SK-N-MC (cell line): ENCODE data around the gene ELFN2.
"Not testable (repeated sequence)": the region's sequence is repeated elsewhere in the genome, so short reads cannot be mapped to it uniquely, and the experiment has no call there.

Source experiments
- DNase-seq: peaks from one replicate; pipeline ENCODE4 v3.0.0-alpha.2; 2011; ENCODE audit warnings: low read depth, low spot score
- H3K27ac ChIP-seq: fragments of 200-600 bp; sonication (generic); 2 replicates; pipeline ENCODE4 v1.5.1; 2016; ENCODE audit warnings: mixed run types
- H3K36me3 ChIP-seq: fragments of 200-600 bp; sonication (generic); 2 replicates; pipeline ENCODE4 v1.6.1; 2017; ENCODE audit warnings: antibody characterized with exemption, low read length, mixed read lengths; ENCODE audit not compliant: insufficient read depth
- H3K4me3 ChIP-seq: fragments of 200-600 bp; sonication (generic); 2 replicates; pipeline ENCODE4 v1.5.1; 2016
- H3K9ac ChIP-seq: fragments of 200-600 bp; sonication (generic); 2 replicates; pipeline ENCODE4 v1.8.0; 2017; ENCODE audit warnings: mixed run types, mixed read lengths; ENCODE audit not compliant: insufficient read length
- H3K9me3 ChIP-seq: fragments of 200-600 bp; sonication (generic); 2 replicates; pipeline ENCODE4 v1.6.1; 2017; ENCODE audit warnings: low read depth, mild to moderate bottlenecking, antibody characterized with exemption, low read length, moderate library complexity, mixed read lengths
- EZH2 ChIP-seq: fragments of 200-600 bp; sonication (generic); IDR thresholded peaks from one replicate; pipeline ENCODE4 v1.6.1; 2017; ENCODE audit warnings: antibody characterized with exemption
- FOXP2 ChIP-seq: optimal IDR thresholded peaks from 2 replicates; pipeline ENCODE3; 2011; ENCODE audit warnings: mild to moderate bottlenecking, moderate library complexity; ENCODE audit not compliant: insufficient read depth; ENCODE audit errors: extremely low read length, control extremely low read depth
- POLR2AphosphoS5 ChIP-seq: IDR thresholded peaks from 2 replicates; pipeline ENCODE4 v1.6.1; 2012; ENCODE audit warnings: mild to moderate bottlenecking, low read depth, low read length, borderline replicate concordance

Gene ELFN2

DNA sequence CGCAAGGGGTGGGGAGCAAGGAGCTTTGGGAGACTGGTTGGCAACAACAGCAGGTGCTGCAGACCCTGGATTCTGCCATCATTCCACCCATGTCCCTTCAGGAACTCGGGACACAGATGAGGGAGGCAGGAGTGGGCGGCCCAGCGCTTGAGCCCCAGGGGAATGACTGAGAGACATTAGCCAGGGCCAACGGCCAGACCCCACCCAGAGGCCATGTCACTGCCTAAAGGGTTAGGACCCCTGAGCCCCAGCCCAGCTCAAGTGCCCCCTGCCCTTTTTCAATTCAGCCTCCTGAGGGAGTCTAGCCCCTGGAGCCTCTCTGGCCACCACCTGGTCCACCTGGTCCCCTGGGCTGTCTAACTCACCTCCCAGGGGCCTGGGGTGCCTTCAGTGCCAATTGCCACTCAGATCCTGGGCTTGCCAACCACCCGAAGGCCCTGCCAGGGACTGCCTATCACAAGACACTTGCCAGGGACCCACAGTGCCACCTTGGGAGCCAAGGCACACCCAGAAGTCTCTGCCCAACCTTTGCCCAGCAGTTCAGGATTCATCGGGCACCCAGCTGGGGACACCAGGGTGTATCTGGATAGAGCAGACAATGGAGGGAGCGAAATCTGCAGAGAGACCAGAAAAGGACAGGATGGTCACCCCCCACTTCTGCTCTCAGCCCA is 42.3 kb upstream of the ELFN2 start:
- TF ChIP-seq EZH2 (no peak), POLR2AphosphoS5 (no peak), FOXP2 (no peak)
- H3K9ac ChIP-seq, result no peak overlapping the region
- H3K4me3 ChIP-seq, result no peak overlapping the region
- no peak for DNase-seq
- no peaks in the 10 kb centered on the region for H3K9me3 ChIP-seq
- H3K36me3 ChIP-seq, result no peaks in the 10 kb centered on the region
- H3K27ac ChIP-seq, result no peak overlapping the region

DNA sequence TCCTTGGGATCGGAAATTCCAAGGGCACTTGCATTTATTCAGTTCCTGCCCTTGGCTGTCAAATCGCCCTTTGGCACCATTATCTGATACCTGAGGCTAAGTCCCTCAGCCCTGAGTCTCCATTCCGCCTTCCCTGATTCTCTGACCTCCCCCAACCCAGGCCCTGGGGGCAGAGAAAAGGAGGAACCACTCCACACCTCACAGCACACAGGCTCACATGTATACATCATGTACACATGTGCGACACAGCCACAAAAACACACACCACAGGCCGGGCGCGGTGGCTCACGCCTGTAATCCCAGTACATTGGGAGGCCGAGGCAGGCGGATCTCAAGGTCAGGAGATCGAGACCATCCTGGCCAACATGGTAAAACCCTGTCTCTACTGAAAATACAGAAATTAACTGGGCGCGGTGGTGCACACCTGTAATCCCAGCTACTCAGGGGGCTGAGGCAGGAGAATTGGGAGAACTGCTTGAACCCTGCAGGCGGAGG is 41.0 kb upstream of the ELFN2 start:
- H3K9ac ChIP-seq, H3K27ac ChIP-seq, H3K36me3 ChIP-seq, H3K4me3 ChIP-seq, H3K9me3 ChIP-seq, DNase-seq: not testable (repeated sequence)

DNA sequence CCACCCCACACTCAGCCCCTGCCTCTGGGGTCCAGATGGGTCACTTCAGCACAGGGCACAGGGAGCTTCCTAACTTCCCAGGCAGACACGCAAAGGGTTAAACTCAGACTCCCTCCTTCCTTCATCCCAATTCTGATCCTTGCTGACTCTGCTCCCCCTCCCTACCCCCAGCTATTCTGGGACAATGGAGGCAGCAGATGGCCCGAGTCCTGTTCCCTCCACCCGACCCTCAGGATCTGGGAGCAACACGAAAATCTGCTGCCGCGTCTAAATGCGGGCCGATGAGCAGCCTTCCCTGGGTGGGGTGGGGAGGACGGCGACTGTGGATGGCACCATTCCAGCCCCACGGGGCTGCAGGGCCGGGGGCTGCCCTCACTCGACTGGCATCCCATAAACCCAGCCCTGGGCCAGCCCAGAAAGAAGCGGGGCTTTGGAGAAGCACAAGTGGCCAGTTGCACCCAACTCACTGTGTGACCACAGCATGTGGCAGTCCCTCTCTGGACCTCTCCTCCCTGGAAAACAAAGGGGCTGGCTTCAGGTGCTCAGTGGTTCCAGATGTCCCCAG is 40.2 kb upstream of the ELFN2 start:
- no peaks in the 10 kb centered on the region for H3K36me3 ChIP-seq
- TF ChIP-seq FOXP2 (no peak), EZH2 (no peak), POLR2AphosphoS5 (no peak)
- DNase-seq, result no peak
- no peak overlapping the region for H3K27ac ChIP-seq
- no peak overlapping the region for H3K9ac ChIP-seq
- no peak overlapping the region for H3K4me3 ChIP-seq
- no peaks in the 10 kb centered on the region for H3K9me3 ChIP-seq

GRCh38 chr22:37464181-37464580 is 36.9 kb upstream of the ELFN2 start:
- no peaks in the 10 kb centered on the region for H3K36me3 ChIP-seq
- DNase-seq, result no peak
- H3K9ac ChIP-seq, result no peak overlapping the region
- no peak overlapping the region for H3K27ac ChIP-seq
- H3K9me3 ChIP-seq, result no peaks in the 10 kb centered on the region
- H3K4me3 ChIP-seq, result no peak overlapping the region
- TF ChIP-seq EZH2 (no peak), FOXP2 (no peak), POLR2AphosphoS5 (no peak)

DNA sequence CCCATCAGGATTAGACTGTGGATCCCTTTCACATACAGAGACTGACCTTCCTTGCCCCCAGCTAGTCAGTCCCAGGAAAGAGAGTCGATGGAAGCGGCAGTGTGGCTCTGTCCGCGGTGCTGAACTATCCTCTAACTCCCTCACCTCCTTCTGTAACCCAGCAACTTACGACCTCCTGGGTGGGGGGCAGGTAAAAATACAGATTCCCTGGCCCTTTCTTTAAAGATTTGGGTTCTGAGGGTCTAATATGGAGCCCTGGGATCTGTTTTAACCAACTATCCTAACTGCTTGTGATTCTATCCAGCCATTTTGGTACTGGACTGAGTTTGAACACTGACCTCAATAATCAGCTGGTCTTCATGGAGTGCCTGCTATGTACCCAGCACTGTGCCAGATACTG is 35.7 kb upstream of the ELFN2 start:
- Histone ChIP-seq H3K27ac (no peak overlapping the region), H3K36me3 (no peaks in the 10 kb centered on the region), H3K9ac (no peak overlapping the region), H3K4me3 (no peak overlapping the region), H3K9me3 (no peaks in the 10 kb centered on the region)
- no peak for DNase-seq
- TF ChIP-seq FOXP2 (no peak), POLR2AphosphoS5 (no peak), EZH2 (no peak)

DNA sequence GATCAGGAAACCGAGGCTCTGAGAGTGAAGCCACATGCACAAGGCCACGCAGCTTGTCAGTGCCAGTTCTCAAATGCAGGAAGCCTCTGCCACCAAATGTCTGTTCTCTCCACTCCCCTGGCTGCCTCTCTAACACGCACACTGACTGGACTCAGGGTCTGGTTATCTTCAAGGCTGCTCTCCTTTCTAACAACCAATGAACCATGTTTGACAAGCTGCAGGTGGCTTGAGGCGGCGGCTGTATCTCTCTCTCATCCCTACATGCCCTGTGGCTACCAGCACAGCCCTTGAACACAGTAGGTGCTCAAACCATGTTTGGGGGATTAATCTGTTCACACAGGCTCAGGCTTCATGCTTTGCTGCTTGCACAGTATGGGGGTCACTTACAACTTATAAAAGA is 35.2 kb upstream of the ELFN2 start:
- DNase-seq, result no peak
- Histone ChIP-seq H3K27ac (no peak overlapping the region), H3K9ac (no peak overlapping the region), H3K9me3 (no peaks in the 10 kb centered on the region), H3K4me3 (no peak overlapping the region), H3K36me3 (no peaks in the 10 kb centered on the region)
- TF ChIP-seq POLR2AphosphoS5 (no peak), FOXP2 (no peak), EZH2 (no peak)

DNA sequence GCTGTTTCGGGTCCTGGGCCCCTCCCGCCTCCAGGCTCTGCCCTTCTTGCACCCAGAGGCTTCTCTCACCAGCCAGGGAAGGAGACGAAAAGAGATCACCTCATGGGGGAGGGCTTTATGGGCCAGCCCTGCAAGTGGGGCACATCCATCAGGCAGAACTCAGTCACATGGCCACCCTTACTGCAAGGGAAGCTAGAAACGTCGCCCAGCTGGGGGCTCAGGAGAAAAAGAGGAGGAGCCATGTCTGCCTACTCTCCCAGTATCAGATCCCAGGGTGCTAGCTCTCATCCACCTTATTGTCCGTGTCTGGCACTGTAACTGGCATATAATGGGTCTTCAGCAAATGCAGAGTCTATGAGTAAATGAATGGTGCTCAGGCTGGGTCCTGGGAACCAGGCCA is 34.7 kb upstream of the ELFN2 start:
- Histone ChIP-seq H3K9ac (no peak overlapping the region), H3K27ac (no peak overlapping the region), H3K4me3 (no peak overlapping the region), H3K36me3 (no peaks in the 10 kb centered on the region), H3K9me3 (no peaks in the 10 kb centered on the region)
- DNase-seq, result no peak
- TF ChIP-seq EZH2, result no peak
- no peak for TF ChIP-seq FOXP2
- TF ChIP-seq POLR2AphosphoS5, result no peak

DNA sequence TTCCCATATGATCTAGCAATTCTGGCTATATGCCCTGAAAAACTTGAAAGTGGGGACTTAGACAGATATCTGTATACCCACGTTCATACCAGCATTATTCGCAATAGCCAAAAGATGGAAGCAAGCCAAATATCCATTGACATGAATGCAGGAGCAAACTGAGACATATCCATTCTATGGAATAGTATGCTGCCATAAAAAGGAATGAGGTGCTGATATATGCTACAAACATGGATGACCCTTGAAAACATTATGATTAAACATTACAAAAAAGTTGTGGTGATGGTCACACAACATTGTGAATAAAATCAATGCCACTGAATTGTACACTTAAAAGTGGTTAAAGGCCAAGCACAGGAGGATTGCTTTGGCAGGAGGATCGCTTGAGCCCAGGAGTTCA is 33.4 kb upstream of the ELFN2 start:
- no peaks in the 10 kb centered on the region for H3K36me3 ChIP-seq
- TF ChIP-seq FOXP2 (no peak), EZH2 (no peak), POLR2AphosphoS5 (no peak)
- DNase-seq, result no peak
- no peak overlapping the region for H3K9ac ChIP-seq
- no peak overlapping the region for H3K4me3 ChIP-seq
- H3K9me3 ChIP-seq, result no peaks in the 10 kb centered on the region
- no peak overlapping the region for H3K27ac ChIP-seq

- DNase-seq, result no peak
- no peak overlapping the region for H3K9ac ChIP-seq
- H3K4me3 ChIP-seq, result no peak overlapping the region
- no peaks in the 10 kb centered on the region for H3K36me3 ChIP-seq
- no peak overlapping the region for H3K27ac ChIP-seq
- TF ChIP-seq POLR2AphosphoS5 (no peak), FOXP2 (no peak), EZH2 (no peak)
- no peaks in the 10 kb centered on the region for H3K9me3 ChIP-seq
These were observed 31.9 kb upstream of the ELFN2 start for GRCh38 chr22:37459206-37459605.
